Bronchial epithelial cell (primary cell): Measurements from ENCODE around the gene PIGS. TPM values are rescaled to one million over a fixed set of nuclear protein-coding genes. Genes with fewer than 3 reads are reported as not detected.

Experiments used
- DNase-seq: peaks from one replicate; pipeline ENCODE4 v3.0.0-alpha.2; 2010; ENCODE audit warnings: low read depth
- FAIRE-seq: peaks from 2 replicates; lab custom pipeline; 2011; peaks lifted over from hg19 to GRCh38; lab: Jason Lieb, UNC
- H3K27me3 ChIP-seq: 2 replicates; pipeline ENCODE4 v1.5.1; 2011; ENCODE audit warnings: low read length; ENCODE audit not compliant: control insufficient read depth, insufficient read depth
- H3K36me3 ChIP-seq: 2 replicates; pipeline ENCODE4 v1.5.1; 2011; ENCODE audit warnings: low read length; ENCODE audit not compliant: control insufficient read depth, insufficient read depth
- H3K4me3 ChIP-seq: 2 replicates; pipeline ENCODE4 v1.5.1; 2011; ENCODE audit warnings: mild to moderate bottlenecking, low read depth, low read length, control low read depth
- total RNA-seq: library from RNA; depleted of rRNA; stranded (reverse); fragments of >200 nt; gene quantifications from 2 replicates; pipeline ENCODE4 v1.2.1, GENCODE V29; 2014
- TF ChIP-seq, protein P1 (sequence below): IDR thresholded peaks from 2 replicates; pipeline ENCODE4 v1.5.1; 2011; ENCODE audit warnings: mild to moderate bottlenecking, moderate library complexity, low read length, control low read depth, inconsistent platforms; ENCODE audit not compliant: insufficient read depth, severe bottlenecking

PIGS gene
- total RNA-seq, 1 donor from 2014 or later, result 25.5 TPM

DNA sequence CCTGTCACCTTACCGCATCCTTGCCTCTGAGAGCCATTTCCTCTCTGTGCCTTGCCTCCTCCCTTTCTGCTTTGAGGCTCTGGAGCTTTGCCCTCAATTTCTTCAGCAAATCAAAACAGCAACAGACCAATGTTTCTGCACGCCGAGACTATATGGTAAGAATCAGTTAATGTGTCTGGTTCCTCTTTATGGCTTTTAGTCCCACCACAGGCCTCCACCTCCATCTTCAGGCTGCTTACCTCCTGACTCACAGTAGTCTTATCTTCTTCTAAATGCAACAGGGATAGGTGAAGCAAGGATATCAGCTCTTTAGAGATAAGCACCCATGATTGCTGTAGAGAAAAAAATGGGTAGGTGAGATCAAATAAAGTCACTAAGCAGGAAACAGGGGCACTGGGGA is 14.5 kb upstream of the PIGS start:
- no peaks in the 10 kb centered on the region for H3K27me3 ChIP-seq
- TF ChIP-seq, protein P1, sequence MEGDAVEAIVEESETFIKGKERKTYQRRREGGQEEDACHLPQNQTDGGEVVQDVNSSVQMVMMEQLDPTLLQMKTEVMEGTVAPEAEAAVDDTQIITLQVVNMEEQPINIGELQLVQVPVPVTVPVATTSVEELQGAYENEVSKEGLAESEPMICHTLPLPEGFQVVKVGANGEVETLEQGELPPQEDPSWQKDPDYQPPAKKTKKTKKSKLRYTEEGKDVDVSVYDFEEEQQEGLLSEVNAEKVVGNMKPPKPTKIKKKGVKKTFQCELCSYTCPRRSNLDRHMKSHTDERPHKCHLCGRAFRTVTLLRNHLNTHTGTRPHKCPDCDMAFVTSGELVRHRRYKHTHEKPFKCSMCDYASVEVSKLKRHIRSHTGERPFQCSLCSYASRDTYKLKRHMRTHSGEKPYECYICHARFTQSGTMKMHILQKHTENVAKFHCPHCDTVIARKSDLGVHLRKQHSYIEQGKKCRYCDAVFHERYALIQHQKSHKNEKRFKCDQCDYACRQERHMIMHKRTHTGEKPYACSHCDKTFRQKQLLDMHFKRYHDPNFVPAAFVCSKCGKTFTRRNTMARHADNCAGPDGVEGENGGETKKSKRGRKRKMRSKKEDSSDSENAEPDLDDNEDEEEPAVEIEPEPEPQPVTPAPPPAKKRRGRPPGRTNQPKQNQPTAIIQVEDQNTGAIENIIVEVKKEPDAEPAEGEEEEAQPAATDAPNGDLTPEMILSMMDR, result no peak
- H3K4me3 ChIP-seq, result no peak overlapping the region
- peaks cover 18% of the 10 kb centered on the region for H3K36me3 ChIP-seq
- no peak for DNase-seq
- FAIRE-seq, result no peak

DNA sequence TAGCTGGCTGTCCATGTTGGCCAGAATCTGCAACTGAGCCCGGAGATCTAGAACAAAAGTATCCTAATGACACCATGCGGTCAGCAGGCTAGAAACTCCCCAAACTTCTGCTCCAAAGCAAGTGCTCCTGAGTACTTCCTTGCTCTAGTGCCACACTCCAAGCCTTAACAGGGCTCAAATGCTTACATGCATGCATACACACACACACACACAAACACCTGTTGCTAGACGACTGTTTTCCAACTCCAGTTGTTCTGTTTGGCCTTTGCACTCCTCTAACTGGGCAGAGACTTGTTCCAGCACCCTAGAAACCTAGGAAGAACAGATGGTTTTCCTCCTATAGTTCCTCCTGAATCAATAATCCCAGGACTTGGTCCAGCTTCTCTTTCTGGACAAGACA is 13.1 kb upstream of the PIGS start:
- TF ChIP-seq, protein P1, result no peak
- no peaks in the 10 kb centered on the region for H3K27me3 ChIP-seq
- no peak for FAIRE-seq
- peaks cover 20% of the 10 kb centered on the region for H3K36me3 ChIP-seq
- no peak overlapping the region for H3K4me3 ChIP-seq
- DNase-seq, result no peak

DNA sequence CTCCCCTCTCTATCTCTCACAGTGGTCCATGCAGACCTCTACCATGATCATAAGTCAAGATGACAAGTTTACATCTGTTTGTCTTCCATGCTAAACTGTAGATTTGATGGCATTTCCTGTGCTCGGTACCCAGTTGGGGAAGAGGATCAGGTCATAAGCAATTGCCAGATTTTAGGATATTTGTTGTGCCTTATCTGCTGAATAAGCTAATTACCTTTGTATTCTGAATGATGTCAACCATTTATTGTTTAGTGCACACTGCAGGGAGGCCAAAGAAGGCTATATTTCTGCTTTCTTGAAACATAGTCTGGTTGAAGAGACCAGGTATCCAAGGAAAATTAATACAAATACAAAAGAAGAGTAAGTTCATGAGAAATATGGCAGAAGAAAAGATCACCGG is 11.2 kb upstream of the PIGS start:
- TF ChIP-seq, protein P1, result no peak
- Histone ChIP-seq H3K27me3 (no peaks in the 10 kb centered on the region), H3K36me3 (peaks cover 20% of the 10 kb centered on the region), H3K4me3 (no peak overlapping the region)
- FAIRE-seq, result no peak
- DNase-seq, result no peak

DNA sequence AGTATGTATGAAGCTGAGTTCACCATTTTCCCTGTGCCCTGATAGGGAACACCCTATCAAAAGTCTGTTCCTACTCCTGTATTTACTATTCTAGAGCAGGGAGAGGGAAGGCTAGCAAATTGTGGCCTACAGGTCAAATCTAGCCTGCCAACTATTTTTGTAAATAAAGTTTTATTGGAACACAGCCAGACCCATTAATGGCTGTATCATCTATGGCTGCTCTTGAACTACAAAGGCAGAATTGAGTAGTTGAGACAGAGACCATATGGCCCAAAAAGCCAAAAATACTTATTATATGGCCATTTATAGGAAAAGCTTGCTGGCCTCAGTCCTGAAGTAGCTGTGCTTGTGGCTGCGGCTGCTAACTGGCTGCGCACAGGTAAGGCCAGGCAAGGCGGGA is 9.6 kb upstream of the PIGS start:
- no peak for DNase-seq
- Histone ChIP-seq H3K4me3 (no peak overlapping the region), H3K27me3 (no peaks in the 10 kb centered on the region), H3K36me3 (peaks cover 18% of the 10 kb centered on the region)
- TF ChIP-seq, protein P1, result no peak
- FAIRE-seq, result no peak

DNA sequence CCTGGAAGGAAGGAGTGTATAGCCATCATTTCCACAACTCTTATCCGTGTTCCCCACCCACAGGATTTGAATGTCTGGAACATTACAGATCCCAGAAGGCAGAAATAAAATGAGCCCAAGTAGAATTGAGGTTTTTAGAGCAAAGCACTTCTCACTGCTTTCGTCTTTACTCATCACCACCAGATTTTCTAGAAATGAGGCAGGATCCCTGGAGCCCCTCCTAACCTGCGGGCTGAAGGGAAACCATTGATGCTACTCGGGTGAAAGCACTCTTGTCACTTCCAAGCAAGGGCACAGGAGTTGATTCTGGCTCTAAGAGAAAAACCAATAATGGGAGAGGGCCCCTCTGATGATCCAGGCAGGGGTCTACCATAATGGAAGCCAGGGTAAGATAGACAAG is 8.2 kb upstream of the PIGS start:
- peaks cover 14% of the 10 kb centered on the region for H3K36me3 ChIP-seq
- H3K27me3 ChIP-seq, result no peaks in the 10 kb centered on the region
- no peak for FAIRE-seq
- no peak for DNase-seq
- H3K4me3 ChIP-seq, result no peak overlapping the region
- TF ChIP-seq, protein P1, result no peak
